ENCODE data around the gene TNFAIP8. TPM values are rescaled to one million over a fixed set of nuclear protein-coding genes. Genes with fewer than 3 reads are reported as not detected.

Gene TNFAIP8
- total and polyA plus RNA-seq, 9 of the 15 experiments (the other 6 are each of a cell fraction or from before 2014, with no cell fraction given): 29.9 to 52.2 (median 44.8) TPM

DNA sequence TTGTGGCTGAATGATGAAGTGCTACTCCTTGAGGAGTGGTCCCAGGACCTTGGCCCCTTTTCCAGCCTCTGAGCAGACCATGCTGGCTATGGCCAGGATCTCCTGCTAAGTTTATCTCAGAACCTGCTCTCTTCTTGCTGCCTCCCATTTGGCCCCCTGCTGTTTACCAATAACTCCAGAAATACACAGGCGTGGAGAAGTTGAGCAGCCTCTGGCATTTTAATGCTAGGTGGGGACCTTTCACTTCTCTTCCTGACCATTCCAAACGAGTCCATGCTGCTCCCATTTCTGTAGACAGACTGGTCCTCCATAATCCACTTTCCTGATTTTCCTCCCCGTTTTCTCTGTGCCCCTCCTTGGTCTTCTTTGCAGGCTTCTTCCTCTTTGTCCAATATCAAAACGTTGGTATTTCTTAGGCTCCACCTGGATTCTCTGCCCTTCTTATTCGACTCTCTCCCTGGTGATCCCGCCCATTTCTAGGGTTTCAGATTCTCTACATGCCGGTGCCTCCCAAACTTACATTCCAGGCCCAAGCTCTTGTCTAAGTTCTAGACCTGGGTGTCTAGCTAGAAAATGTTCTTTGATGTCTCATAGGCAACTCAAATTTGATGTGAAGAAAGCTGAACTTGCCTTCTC is 33.4 kb upstream of the TNFAIP8 start (continued):
- peak; percentile 18; the same call in 1 of the 2 replicates for TF ChIP-seq TEAD4 (IDR thresholded peaks at IDR 0.05; ENCODE audit: low read length)
- TF ChIP-seq TEAD4 (CRISPR knock-in tag; IDR thresholded peaks at IDR 0.05; ENCODE audit: borderline replicate concordance): no peak
- TF ChIP-seq HDAC3 (IDR thresholded peaks at IDR 0.05; ENCODE audit: borderline replicate concordance, partially characterized antibody): no peak
- TF ChIP-seq, protein P1, sequence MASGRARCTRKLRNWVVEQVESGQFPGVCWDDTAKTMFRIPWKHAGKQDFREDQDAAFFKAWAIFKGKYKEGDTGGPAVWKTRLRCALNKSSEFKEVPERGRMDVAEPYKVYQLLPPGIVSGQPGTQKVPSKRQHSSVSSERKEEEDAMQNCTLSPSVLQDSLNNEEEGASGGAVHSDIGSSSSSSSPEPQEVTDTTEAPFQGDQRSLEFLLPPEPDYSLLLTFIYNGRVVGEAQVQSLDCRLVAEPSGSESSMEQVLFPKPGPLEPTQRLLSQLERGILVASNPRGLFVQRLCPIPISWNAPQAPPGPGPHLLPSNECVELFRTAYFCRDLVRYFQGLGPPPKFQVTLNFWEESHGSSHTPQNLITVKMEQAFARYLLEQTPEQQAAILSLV (tag; IDR thresholded peaks at IDR 0.05): no peak
- no peak for TF ChIP-seq PHB (CRISPR knock-in tag; IDR thresholded peaks at IDR 0.05)
- no peak; the same call in 1 of the 2 replicates for TF ChIP-seq ZEB2 (IDR thresholded peaks at IDR 0.05)
- TF ChIP-seq NCOA4 (IDR thresholded peaks at IDR 0.05; ENCODE audit: partially characterized antibody): no peak
- no peak for TF ChIP-seq FOS (IDR thresholded peaks at IDR 0.05; ENCODE audit: extremely low read depth, insufficient read length)
- TF ChIP-seq, protein P2, sequence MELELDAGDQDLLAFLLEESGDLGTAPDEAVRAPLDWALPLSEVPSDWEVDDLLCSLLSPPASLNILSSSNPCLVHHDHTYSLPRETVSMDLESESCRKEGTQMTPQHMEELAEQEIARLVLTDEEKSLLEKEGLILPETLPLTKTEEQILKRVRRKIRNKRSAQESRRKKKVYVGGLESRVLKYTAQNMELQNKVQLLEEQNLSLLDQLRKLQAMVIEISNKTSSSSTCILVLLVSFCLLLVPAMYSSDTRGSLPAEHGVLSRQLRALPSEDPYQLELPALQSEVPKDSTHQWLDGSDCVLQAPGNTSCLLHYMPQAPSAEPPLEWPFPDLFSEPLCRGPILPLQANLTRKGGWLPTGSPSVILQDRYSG (tag; conservative IDR thresholded peaks at IDR 0.05; ENCODE audit: low read depth): no peak
- TF ChIP-seq NR4A1 (CRISPR knock-in tag; IDR thresholded peaks at IDR 0.05): 0 out of 2 replicates have a peak, but pooled peaks have one; percentile 34
- peak; percentile 19; the same call in 1 of the 2 replicates for TF ChIP-seq NR4A1 (tag; IDR thresholded peaks at IDR 0.05)
- no peak for TF ChIP-seq NFATC3 (IDR thresholded peaks at IDR 0.05)
- TF ChIP-seq, protein P3, sequence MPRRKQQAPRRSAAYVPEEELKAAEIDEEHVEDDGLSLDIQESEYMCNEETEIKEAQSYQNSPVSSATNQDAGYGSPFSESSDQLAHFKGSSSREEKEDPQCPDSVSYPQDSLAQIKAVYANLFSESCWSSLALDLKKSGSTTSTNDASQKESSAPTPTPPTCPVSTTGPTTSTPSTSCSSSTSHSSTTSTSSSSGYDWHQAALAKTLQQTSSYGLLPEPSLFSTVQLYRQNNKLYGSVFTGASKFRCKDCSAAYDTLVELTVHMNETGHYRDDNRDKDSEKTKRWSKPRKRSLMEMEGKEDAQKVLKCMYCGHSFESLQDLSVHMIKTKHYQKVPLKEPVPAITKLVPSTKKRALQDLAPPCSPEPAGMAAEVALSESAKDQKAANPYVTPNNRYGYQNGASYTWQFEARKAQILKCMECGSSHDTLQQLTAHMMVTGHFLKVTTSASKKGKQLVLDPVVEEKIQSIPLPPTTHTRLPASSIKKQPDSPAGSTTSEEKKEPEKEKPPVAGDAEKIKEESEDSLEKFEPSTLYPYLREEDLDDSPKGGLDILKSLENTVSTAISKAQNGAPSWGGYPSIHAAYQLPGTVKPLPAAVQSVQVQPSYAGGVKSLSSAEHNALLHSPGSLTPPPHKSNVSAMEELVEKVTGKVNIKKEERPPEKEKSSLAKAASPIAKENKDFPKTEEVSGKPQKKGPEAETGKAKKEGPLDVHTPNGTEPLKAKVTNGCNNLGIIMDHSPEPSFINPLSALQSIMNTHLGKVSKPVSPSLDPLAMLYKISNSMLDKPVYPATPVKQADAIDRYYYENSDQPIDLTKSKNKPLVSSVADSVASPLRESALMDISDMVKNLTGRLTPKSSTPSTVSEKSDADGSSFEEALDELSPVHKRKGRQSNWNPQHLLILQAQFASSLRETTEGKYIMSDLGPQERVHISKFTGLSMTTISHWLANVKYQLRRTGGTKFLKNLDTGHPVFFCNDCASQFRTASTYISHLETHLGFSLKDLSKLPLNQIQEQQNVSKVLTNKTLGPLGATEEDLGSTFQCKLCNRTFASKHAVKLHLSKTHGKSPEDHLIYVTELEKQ (CRISPR knock-in tag; IDR thresholded peaks at IDR 0.05): no peak
- TF ChIP-seq POLR3A (IDR thresholded peaks at IDR 0.05; ENCODE audit: borderline replicate concordance, extremely low read depth, insufficient read depth, insufficient read length): no peak
- no peak for TF ChIP-seq DIDO1 (tag; IDR thresholded peaks at IDR 0.05; ENCODE audit: low read depth)
- no peak for TF ChIP-seq ZNF232 (CRISPR knock-in tag; IDR thresholded peaks at IDR 0.05)
- TF ChIP-seq, protein P4, sequence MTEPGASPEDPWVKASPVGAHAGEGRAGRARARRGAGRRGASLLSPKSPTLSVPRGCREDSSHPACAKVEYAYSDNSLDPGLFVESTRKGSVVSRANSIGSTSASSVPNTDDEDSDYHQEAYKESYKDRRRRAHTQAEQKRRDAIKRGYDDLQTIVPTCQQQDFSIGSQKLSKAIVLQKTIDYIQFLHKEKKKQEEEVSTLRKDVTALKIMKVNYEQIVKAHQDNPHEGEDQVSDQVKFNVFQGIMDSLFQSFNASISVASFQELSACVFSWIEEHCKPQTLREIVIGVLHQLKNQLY (CRISPR knock-in tag; conservative IDR thresholded peaks at IDR 0.05): no peak
- TF ChIP-seq ZNF347 (CRISPR knock-in tag; IDR thresholded peaks at IDR 0.05; ENCODE audit: low read depth): no peak
- TF ChIP-seq ZNF133 (CRISPR knock-in tag; IDR thresholded peaks at IDR 0.05): no peak
- TF ChIP-seq, protein P5, sequence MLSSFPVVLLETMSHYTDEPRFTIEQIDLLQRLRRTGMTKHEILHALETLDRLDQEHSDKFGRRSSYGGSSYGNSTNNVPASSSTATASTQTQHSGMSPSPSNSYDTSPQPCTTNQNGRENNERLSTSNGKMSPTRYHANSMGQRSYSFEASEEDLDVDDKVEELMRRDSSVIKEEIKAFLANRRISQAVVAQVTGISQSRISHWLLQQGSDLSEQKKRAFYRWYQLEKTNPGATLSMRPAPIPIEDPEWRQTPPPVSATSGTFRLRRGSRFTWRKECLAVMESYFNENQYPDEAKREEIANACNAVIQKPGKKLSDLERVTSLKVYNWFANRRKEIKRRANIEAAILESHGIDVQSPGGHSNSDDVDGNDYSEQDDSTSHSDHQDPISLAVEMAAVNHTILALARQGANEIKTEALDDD (IDR thresholded peaks at IDR 0.05): 0 out of 2 replicates have a peak, but pooled peaks have one; percentile 12
